ENCODE measurements around the gene SLC28A1. TPM values are rescaled to one million over a fixed set of nuclear protein-coding genes. Genes with fewer than 3 reads are reported as not detected.

SLC28A1 gene
- total and polyA plus RNA-seq, 7 donors, result 0.13 to 1.9 (median 0.34) TPM

DNA sequence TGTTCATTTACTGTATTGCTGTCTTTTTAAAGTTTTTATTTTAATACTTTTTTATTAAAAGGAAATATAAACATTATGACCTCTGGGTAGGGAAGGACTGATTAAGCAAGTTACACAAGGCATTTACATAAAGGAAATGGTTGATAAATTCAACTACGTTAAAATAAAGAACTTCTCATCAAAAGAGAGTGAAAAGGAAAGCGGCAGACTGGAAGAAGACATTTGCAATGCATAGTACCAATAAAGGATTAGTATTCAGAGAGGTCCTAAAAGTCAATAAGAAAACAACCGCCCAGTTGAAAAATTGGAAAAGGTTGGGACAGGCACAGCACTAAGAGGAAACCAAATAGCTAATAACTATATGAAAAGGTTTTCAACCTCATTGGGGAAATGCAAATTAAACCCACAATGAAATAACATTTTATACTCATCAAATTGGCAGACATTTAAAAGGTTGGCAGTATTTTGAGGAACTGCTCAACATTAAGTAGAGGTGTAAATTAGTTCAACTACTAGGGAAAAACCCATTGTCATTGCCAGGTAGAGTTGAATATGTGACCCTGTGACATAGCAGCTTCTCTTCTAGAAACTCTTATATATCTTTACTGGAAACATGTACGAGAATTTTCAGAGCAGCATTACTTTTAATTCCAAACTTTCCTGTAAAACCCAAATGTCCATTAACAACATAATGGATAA, 106.7 kb downstream of the SLC28A1 start:
- H3K4me1 ChIP-seq, result peaks cover 30% of the 10 kb centered on the region
- DNase-seq (no peak), ATAC-seq (no peak)
- H3K27me3 ChIP-seq (ENCODE audit: insufficient read depth in 3 of 3, low read length in 2 of 3), result no peaks in the 10 kb centered on the region
- intact Hi-C loops (cut with DNase I), result no loop called here
- TF ChIP-seq, protein P1, sequence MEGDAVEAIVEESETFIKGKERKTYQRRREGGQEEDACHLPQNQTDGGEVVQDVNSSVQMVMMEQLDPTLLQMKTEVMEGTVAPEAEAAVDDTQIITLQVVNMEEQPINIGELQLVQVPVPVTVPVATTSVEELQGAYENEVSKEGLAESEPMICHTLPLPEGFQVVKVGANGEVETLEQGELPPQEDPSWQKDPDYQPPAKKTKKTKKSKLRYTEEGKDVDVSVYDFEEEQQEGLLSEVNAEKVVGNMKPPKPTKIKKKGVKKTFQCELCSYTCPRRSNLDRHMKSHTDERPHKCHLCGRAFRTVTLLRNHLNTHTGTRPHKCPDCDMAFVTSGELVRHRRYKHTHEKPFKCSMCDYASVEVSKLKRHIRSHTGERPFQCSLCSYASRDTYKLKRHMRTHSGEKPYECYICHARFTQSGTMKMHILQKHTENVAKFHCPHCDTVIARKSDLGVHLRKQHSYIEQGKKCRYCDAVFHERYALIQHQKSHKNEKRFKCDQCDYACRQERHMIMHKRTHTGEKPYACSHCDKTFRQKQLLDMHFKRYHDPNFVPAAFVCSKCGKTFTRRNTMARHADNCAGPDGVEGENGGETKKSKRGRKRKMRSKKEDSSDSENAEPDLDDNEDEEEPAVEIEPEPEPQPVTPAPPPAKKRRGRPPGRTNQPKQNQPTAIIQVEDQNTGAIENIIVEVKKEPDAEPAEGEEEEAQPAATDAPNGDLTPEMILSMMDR (IDR thresholded peaks at IDR 0.05), result no peak
- no peaks in the 10 kb centered on the region for H3K9me3 ChIP-seq
- H3K36me3 ChIP-seq (ENCODE audit: insufficient read depth in 1 of 2, low read depth in 1 of 2), result no peaks in the 10 kb centered on the region
- no peak overlapping the region for H3K4me3 ChIP-seq
- WGBS, 3 donors, result 87 to 91% (median 88%) methylated on average over 4 of the region's 4 CpGs
- no peak overlapping the region for H3K27ac ChIP-seq

DNA sequence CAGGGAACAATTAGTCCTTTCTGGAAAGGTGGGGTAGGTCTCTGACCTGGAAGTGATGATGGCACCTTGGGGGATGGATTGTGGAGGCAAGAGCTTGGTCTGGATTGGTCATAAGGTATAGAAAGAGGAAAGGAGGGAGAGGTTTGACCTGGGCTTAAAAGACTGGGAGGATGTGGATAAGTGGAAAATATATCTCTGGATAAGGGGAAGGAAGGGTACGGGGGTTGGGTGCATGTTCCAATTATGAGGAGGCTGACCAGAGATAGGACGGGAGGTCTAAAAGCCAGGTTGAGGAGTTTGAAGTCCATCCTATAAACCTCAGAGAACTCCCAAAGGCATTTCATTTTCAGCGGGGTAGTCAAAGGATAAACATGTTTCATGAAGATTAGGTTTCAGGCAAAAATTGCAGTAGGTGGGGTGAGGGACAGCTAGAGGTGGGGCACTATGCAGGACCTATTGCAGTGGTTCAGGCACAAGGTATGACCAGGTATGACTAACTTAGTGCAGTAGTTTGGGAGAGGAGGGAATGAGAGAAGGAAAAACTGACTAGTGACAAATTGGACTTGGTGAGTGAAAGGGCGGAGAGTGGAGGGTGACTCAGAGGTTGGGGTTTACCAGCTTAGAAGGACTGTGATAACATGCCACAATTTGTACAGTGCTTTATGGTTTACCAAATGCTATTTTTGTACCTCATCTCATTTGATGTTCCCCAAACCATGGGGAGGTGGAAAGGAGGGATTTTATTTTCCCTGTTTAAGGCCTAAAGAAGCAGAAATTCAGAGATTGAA, 107.9 kb downstream of the SLC28A1 start:
- Histone ChIP-seq H3K27me3 (ENCODE audit: insufficient read depth in 3 of 3, low read length in 2 of 3) (no peaks in the 10 kb centered on the region), H3K4me1 (peaks cover 21% of the 10 kb centered on the region), H3K36me3 (ENCODE audit: insufficient read depth in 1 of 2, low read depth in 1 of 2) (no peaks in the 10 kb centered on the region), H3K4me3 (no peak overlapping the region), H3K9me3 (no peaks in the 10 kb centered on the region), H3K27ac (peak overlapping the region; percentile 39)
- ATAC-seq, result peak; percentile 91 to 95 (median 92)
- TF ChIP-seq, protein P1 (IDR thresholded peaks at IDR 0.05), result no peak
- no peak for DNase-seq
- intact Hi-C loops (cut with DNase I), result no loop called here
- WGBS, 3 donors, result 69 to 78% (median 74%) methylated on average over 4 of the region's 4 CpGs

Other genes starting within 250 kb of the SLC28A1 start
- gene WDR73, start 230.4 kb upstream of the SLC28A1 start, total RNA-seq, result 10 to 100 TPM in 3 of 4 donors, 1 to 10 TPM in 1; 8.9 to 22.0 (median 12.1) TPM
- gene WDR73, start 230.4 kb upstream of the SLC28A1 start, polyA plus RNA-seq, result 10 to 100 TPM; 13.6 to 18.7 (median 17.0) TPM
- 1 to 10 TPM; 1.0 to 2.1 (median 1.2) TPM for gene NMB, start 226.5 kb upstream of the SLC28A1 start, total RNA-seq
- 1 to 10 TPM; 3.1 to 6.3 (median 5.6) TPM for gene NMB, start 226.5 kb upstream of the SLC28A1 start, polyA plus RNA-seq
- 100 to 1,000 TPM in 2 of 4 donors, 10 to 100 TPM in 2; 80.7 to 106 (median 95.5) TPM for gene SEC11A, start 168.5 kb upstream of the SLC28A1 start, total RNA-seq
- 100 to 1,000 TPM; 146 to 237 (median 201) TPM for gene SEC11A, start 168.5 kb upstream of the SLC28A1 start, polyA plus RNA-seq
- 10 to 100 TPM; 33.4 to 39.5 (median 35.5) TPM for gene ZNF592, start 136.1 kb upstream of the SLC28A1 start, total RNA-seq
- 10 to 100 TPM; 13.1 to 43.3 (median 14.4) TPM for gene ZNF592, start 136.1 kb upstream of the SLC28A1 start, polyA plus RNA-seq
- gene ALPK3, start 67.3 kb upstream of the SLC28A1 start, total RNA-seq, result 100 to 1,000 TPM; 199 to 461 (median 304) TPM
- gene ALPK3, start 67.3 kb upstream of the SLC28A1 start, polyA plus RNA-seq, result 100 to 1,000 TPM in 2 of 3 donors, 10 to 100 TPM in 1; 75.7 to 357 (median 117) TPM
- 10 to 100 TPM in 3 of 4 donors, 1 to 10 TPM in 1; 8.5 to 12.1 (median 11.2) TPM for gene PDE8A, start 97.2 kb downstream of the SLC28A1 start, total RNA-seq
- 10 to 100 TPM in 2 of 3 donors, 1 to 10 TPM in 1; 6.5 to 10.5 (median 10.1) TPM for gene PDE8A, start 97.2 kb downstream of the SLC28A1 start, polyA plus RNA-seq

Measured in psoas muscle (tissue), 8 donors.